ENCODE measurements around the gene DZIP3. TPM values are rescaled to one million over a fixed set of nuclear protein-coding genes. Genes with fewer than 3 reads are reported as not detected.
"Not testable (repeated sequence)": the region's sequence is repeated elsewhere in the genome, so short reads cannot be mapped to it uniquely, and the experiment has no call there.

DZIP3 gene
- total RNA-seq, 4 donors from 2014 or later, result 3.6 to 7.9 (median 5.7) TPM

DNA sequence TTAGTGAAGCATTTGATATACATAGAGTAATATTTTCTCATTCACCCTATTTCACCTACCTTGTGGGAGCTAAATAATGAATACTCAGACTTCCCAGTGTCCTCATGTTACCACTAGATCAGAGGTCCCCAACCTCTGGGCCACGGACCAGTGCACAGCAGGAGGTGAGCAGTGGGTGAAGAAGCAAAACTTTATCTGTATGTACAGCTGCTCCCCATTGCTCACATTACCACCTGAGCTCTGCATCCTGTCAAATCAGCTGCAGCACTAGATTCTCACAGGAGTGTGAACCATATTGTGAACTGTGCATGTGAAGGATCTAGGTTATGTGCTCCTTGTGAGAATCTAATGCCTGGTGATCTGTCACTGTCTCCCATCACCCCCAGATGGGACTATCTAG is 88.3 kb downstream of the DZIP3 start:
- DNase-seq (ENCODE audit: low spot score), result no peak
- ATAC-seq (ENCODE audit: low FRiP score), result no peak
- TF ChIP-seq, protein P1, sequence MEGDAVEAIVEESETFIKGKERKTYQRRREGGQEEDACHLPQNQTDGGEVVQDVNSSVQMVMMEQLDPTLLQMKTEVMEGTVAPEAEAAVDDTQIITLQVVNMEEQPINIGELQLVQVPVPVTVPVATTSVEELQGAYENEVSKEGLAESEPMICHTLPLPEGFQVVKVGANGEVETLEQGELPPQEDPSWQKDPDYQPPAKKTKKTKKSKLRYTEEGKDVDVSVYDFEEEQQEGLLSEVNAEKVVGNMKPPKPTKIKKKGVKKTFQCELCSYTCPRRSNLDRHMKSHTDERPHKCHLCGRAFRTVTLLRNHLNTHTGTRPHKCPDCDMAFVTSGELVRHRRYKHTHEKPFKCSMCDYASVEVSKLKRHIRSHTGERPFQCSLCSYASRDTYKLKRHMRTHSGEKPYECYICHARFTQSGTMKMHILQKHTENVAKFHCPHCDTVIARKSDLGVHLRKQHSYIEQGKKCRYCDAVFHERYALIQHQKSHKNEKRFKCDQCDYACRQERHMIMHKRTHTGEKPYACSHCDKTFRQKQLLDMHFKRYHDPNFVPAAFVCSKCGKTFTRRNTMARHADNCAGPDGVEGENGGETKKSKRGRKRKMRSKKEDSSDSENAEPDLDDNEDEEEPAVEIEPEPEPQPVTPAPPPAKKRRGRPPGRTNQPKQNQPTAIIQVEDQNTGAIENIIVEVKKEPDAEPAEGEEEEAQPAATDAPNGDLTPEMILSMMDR (IDR thresholded peaks at IDR 0.05), result no peak

DNA sequence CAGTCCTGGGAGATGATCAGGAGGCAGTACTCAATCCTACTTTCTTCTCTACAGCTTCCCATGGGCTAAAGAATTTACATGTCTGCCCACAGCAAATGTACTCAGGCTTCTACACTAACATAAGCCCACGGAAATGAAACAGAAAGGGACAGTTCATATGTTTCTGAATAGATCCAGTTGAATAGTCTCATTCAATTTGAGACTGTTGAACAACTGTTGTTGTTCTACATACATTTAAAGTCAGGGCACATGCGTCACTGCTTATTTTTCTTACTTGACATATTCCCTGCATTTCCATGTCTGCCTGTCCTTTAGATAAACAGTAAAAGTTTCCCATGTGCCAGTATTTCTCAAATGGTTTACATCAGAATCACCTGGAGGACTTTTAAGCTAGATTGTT is 102.8 kb downstream of the DZIP3 start:
- DNase-seq (ENCODE audit: low spot score); ATAC-seq (ENCODE audit: low FRiP score): not testable (repeated sequence)

DNA sequence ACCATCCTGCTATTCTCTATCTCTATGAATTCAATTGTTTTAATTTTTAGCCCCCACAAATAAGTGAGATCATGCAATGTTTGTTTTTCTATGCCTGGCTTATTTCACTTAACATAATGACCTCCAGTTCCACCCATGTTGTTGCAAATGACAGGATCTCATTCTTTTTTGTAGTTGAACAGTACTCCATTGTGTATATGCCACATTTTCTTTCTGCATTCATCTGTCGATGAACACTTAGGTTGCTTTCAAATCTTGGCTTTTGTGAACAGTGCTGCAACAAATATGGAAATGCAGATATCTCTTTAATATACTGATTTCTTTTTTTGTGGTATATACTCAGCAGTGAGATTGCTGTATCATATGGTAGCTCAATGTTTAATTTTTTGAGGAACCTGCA is 108.9 kb downstream of the DZIP3 start:
- no peak for ATAC-seq (ENCODE audit: low FRiP score)
- no peak for DNase-seq (ENCODE audit: low spot score)
- TF ChIP-seq, protein P1 (IDR thresholded peaks at IDR 0.05), result no peak

DNA sequence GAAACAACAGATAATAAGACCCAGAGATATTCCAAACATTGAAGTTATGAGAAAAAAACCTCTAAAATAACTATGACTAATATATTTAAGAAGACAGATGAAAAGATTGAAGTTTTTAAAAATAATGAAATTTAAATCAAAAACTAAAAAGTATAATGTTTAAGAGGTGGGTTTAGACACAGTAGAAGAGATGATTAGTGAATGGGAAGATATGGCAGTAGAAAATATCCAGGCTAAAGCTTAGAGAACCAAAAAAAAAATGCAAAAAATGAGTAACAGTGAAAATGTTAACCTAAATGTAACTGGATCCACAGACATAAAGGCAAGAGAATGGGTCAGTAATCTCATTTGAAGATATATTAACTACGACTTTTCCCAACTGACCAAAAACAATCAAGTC is 115.5 kb downstream of the DZIP3 start:
- TF ChIP-seq, protein P1 (IDR thresholded peaks at IDR 0.05), result no peak
- ATAC-seq (ENCODE audit: low FRiP score) (no peak), DNase-seq (ENCODE audit: low spot score) (no peak)

DNA sequence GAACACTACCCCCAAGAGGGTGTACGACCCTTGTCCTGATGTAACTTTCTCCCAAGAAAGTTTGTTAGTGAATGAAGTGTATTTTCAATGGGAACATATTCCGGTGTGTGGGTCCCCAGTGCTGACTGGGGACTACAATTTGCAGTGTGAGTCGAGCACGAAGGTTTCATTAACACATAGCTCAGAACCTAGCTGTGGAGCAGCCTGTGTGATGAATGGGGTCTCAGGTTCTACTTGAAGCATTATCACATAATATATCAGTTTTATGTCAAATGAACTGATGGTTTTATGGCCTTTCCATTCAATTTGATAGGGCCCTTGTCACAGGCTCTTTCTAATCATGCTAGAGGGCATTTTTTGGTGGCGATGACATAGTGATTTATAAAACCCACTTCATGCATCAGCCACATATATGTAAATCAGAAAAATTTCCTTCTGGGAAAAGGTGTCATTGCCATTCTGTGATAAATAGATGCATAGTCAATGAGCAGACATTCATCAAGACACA is 123.5 kb downstream of the DZIP3 start:
- TF ChIP-seq, protein P1 (IDR thresholded peaks at IDR 0.05), result no peak
- no peak for DNase-seq (ENCODE audit: low spot score)
- ATAC-seq (ENCODE audit: low FRiP score), result no peak

DNA sequence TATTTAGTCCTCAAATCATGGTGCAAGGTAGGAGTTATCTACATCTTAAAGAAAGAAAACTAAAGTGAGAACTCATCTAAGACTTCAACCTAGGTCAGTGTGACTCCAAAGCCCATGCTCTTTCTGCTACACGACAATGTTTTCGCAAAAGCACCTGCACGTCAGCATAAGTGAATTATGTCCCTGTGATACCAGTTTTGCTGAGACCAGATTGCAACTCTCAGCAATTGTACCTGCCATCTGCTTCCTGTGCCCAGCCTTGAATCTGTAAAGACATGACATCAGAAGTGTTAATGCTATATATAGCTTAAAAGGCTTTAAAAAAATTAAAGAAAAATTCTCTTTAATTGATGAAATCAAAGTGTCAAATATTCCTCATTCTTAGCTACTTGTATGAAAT is 124.3 kb downstream of the DZIP3 start:
- DNase-seq (ENCODE audit: low spot score), result no peak
- ATAC-seq (ENCODE audit: low FRiP score), result no peak

DNA sequence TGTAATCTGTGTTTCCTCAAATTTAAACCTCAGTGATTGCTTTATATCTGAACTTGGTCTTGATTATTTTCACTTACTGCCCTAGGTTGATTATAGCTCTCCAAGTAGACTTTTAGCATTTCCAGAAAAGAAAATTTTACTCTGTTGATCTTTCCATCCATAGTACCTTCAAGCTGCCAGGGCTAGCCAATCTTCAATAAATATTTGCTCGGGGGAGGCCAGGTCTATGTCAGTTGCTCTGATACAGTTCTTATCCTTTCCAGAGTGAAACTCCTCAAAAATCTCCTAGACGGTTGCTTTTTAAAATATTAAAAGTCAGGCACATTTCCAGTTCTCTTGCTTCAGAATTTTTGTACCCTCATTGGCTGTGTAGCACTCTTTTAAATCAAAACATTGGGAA is 128.9 kb downstream of the DZIP3 start:
- no peak for DNase-seq (ENCODE audit: low spot score)
- TF ChIP-seq, protein P1 (IDR thresholded peaks at IDR 0.05), result no peak
- ATAC-seq (ENCODE audit: low FRiP score), result no peak

More for the DNA sequence above, 124.3 kb downstream of the DZIP3 start:
- TF ChIP-seq, protein P1 (IDR thresholded peaks at IDR 0.05), result no peak
